ENCODE data around the gene DNAJC17. TPM values are rescaled to one million over a fixed set of nuclear protein-coding genes. Genes with fewer than 3 reads are reported as not detected.

DNAJC17 gene
- total and polyA plus RNA-seq, 2 of the 13 experiments (the other 11 are each of a cell fraction or from before 2014, with no cell fraction given) = 22.2 to 26.5 TPM

DNA sequence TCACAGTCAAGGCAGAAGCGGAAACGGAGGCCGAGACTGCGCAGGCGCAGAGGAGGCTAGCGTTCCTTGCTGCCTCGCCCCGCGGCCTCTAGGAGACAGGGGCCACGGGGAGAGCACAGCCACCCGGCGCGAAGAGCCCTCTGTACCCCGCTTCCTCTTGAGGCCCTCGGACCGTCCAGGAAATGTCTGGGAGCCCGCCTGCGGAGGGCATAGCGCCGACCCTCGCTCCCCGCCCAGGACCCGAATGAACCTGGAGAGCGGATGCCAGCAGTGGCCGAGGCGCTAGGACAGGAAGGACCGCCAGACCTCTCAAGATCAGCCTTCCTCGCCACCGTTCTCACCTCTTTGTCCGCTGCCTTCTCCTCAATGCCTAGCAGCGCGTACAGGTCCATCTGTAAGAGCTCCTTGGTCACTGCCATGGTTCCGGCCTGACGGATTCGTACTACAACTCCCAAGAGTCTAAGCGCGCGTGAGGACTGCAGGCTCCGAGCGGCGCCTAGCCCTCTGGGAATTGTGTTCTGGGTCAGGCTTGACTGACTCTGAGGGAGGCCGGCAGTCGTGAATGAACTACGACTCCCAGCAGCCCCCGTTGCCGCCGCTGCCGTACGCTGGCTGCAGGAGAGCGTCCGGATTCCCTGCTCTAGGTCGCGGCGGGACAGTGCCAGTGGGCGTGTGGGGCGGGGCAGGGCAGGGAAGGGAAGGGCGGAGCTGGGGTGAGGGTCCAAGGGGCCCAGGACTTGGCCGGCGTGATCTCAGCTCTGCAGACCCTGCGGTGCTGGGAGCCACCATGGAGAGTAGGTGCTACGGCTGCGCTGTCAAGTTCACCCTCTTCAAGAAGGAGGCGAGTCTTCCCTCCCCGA is at the start of gene DNAJC17, which contains the start of gene ZFYVE19 (continued):
- TF ChIP-seq, protein P1, sequence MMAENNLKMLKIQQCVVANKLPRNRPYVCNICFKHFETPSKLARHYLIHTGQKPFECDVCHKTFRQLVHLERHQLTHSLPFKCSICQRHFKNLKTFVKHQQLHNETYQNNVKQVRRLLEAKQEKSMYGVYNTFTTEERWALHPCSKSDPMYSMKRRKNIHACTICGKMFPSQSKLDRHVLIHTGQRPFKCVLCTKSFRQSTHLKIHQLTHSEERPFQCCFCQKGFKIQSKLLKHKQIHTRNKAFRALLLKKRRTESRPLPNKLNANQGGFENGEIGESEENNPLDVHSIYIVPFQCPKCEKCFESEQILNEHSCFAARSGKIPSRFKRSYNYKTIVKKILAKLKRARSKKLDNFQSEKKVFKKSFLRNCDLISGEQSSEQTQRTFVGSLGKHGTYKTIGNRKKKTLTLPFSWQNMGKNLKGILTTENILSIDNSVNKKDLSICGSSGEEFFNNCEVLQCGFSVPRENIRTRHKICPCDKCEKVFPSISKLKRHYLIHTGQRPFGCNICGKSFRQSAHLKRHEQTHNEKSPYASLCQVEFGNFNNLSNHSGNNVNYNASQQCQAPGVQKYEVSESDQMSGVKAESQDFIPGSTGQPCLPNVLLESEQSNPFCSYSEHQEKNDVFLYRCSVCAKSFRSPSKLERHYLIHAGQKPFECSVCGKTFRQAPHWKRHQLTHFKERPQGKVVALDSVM (CRISPR knock-in tag; IDR thresholded peaks at IDR 0.05) = peak; percentile 93
- TF ChIP-seq, protein P2, sequence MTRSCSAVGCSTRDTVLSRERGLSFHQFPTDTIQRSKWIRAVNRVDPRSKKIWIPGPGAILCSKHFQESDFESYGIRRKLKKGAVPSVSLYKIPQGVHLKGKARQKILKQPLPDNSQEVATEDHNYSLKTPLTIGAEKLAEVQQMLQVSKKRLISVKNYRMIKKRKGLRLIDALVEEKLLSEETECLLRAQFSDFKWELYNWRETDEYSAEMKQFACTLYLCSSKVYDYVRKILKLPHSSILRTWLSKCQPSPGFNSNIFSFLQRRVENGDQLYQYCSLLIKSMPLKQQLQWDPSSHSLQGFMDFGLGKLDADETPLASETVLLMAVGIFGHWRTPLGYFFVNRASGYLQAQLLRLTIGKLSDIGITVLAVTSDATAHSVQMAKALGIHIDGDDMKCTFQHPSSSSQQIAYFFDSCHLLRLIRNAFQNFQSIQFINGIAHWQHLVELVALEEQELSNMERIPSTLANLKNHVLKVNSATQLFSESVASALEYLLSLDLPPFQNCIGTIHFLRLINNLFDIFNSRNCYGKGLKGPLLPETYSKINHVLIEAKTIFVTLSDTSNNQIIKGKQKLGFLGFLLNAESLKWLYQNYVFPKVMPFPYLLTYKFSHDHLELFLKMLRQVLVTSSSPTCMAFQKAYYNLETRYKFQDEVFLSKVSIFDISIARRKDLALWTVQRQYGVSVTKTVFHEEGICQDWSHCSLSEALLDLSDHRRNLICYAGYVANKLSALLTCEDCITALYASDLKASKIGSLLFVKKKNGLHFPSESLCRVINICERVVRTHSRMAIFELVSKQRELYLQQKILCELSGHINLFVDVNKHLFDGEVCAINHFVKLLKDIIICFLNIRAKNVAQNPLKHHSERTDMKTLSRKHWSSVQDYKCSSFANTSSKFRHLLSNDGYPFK (CRISPR knock-in tag; IDR thresholded peaks at IDR 0.05; ENCODE audit: borderline replicate concordance) = peak; percentile 77; the same call in 1 of the 2 replicates
- TF ChIP-seq TFAP4 (IDR thresholded peaks at IDR 0.05; ENCODE audit: borderline replicate concordance, low read depth) = no peak; the same call in 1 of the 2 replicates
- TF ChIP-seq, protein P3, sequence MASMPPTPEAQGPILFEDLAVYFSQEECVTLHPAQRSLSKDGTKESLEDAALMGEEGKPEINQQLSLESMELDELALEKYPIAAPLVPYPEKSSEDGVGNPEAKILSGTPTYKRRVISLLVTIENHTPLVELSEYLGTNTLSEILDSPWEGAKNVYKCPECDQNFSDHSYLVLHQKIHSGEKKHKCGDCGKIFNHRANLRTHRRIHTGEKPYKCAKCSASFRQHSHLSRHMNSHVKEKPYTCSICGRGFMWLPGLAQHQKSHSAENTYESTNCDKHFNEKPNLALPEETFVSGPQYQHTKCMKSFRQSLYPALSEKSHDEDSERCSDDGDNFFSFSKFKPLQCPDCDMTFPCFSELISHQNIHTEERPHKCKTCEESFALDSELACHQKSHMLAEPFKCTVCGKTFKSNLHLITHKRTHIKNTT (CRISPR knock-in tag; IDR thresholded peaks at IDR 0.05) = no peak
- peak; percentile 41 for TF ChIP-seq RBM39 (IDR thresholded peaks at IDR 0.05; ENCODE audit: low read depth, low read length, poor library complexity, severe bottlenecking)
- TF ChIP-seq, protein P4, sequence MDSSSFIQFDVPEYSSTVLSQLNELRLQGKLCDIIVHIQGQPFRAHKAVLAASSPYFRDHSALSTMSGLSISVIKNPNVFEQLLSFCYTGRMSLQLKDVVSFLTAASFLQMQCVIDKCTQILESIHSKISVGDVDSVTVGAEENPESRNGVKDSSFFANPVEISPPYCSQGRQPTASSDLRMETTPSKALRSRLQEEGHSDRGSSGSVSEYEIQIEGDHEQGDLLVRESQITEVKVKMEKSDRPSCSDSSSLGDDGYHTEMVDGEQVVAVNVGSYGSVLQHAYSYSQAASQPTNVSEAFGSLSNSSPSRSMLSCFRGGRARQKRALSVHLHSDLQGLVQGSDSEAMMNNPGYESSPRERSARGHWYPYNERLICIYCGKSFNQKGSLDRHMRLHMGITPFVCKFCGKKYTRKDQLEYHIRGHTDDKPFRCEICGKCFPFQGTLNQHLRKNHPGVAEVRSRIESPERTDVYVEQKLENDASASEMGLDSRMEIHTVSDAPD (CRISPR knock-in tag; IDR thresholded peaks at IDR 0.05) = peak; percentile 67; the same call in 1 of the 2 replicates
- peak; percentile 81 for TF ChIP-seq ZNF18 (CRISPR knock-in tag; IDR thresholded peaks at IDR 0.05; ENCODE audit: insufficient replicate concordance)
- peak; percentile 75 for TF ChIP-seq HDAC1 (CRISPR knock-in tag; IDR thresholded peaks at IDR 0.05)
- peak; percentile 86 for TF ChIP-seq ATF1 (CRISPR knock-in tag; IDR thresholded peaks at IDR 0.05)
- TF ChIP-seq, protein P5, sequence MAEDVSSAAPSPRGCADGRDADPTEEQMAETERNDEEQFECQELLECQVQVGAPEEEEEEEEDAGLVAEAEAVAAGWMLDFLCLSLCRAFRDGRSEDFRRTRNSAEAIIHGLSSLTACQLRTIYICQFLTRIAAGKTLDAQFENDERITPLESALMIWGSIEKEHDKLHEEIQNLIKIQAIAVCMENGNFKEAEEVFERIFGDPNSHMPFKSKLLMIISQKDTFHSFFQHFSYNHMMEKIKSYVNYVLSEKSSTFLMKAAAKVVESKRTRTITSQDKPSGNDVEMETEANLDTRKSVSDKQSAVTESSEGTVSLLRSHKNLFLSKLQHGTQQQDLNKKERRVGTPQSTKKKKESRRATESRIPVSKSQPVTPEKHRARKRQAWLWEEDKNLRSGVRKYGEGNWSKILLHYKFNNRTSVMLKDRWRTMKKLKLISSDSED (CRISPR knock-in tag; IDR thresholded peaks at IDR 0.05) = no peak
- no peak; the same call in none of the 2 replicates for TF ChIP-seq ZNF205 (CRISPR knock-in tag; IDR thresholded peaks at IDR 0.05)
- 0 out of 2 replicates have a peak, but pooled peaks have one; percentile 37 for TF ChIP-seq ZNF724P (CRISPR knock-in tag; IDR thresholded peaks at IDR 0.05; ENCODE audit: borderline replicate concordance)
- no peak for TF ChIP-seq RFX5 (IDR thresholded peaks at IDR 0.05; ENCODE audit: low read depth, low read length)
- peak; percentile 66; the same call in 1 of the 2 replicates for TF ChIP-seq ZNF225 (CRISPR knock-in tag; IDR thresholded peaks at IDR 0.05)
- no peak for TF ChIP-seq NR3C1 (CRISPR knock-in tag; IDR thresholded peaks at IDR 0.05)
- TF ChIP-seq ETV6 (CRISPR knock-in tag; conservative IDR thresholded peaks at IDR 0.05) = no peak; the same call in 1 of the 2 replicates

Measured in HepG2 (cell line).